ENCODE data around the gene SFXN5.

SFXN5 gene

DNA sequence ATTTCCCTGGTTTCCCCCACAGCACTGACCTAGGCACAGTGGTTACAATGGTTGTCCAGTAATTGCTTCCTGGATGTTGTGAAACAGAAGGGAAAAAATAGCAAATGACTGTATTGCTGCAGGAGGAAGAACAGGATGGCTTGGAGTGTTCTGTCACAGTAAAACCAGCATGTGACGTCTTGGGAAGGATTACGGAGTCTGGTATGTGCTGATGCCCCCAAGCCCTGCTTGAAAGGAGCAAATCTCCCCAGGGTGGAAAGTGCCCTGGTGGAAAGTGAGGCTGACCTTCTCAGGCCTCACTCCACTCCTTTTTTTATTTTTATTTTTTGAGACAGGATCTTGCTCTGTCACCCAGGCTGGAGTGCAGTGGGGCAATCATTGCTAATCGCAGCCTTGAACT, 33.4 kb upstream of the SFXN5 start:
- no peak for TF ChIP-seq FOXP2 (optimal IDR thresholded peaks at IDR 0.05; ENCODE audit: borderline replicate concordance, extremely low read depth, extremely low read length, insufficient read depth)
- TF ChIP-seq SIN3A (IDR thresholded peaks at IDR 0.05; ENCODE audit: borderline replicate concordance, insufficient read depth, low read length) = no peak
- TF ChIP-seq POLR2AphosphoS5 (IDR thresholded peaks at IDR 0.05; ENCODE audit: low read depth, low read length) = no peak
- TF ChIP-seq TAF1 (IDR thresholded peaks at IDR 0.05; ENCODE audit: borderline replicate concordance, insufficient read depth, low read length) = no peak
- no peak for TF ChIP-seq REST (IDR thresholded peaks at IDR 0.05; ENCODE audit: insufficient read depth in 1 of 2, low read depth in 2 of 2, low read length in 2 of 2)

DNA sequence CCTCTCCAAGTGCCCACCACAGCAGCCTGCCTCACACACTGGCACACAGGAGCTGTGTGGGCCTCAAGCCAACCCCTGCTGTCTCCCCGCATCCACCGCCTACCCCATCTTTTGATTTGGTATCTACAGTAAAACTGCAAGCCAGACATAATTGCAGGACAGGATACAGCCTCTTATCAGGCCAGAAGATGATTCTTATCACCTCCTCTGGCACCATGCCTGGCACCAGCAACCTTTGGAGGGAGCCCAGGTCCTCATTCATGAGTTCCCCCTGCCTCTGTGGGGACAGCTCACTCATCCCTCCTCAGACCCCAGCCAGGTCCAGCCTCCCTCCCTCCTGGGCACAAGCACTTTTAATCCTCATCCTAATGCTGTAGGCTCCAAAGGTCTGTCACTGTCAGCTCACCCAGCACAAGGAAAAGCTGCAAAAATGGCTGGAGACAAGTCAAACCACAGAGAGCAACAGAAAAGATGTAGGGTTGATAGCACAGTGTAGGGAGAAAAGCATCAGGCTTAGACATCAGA, 31.6 kb upstream of the SFXN5 start:
- no peak for TF ChIP-seq REST (IDR thresholded peaks at IDR 0.05; ENCODE audit: insufficient read depth in 1 of 2, low read depth in 2 of 2, low read length in 2 of 2)
- TF ChIP-seq SIN3A (IDR thresholded peaks at IDR 0.05; ENCODE audit: borderline replicate concordance, insufficient read depth, low read length) = no peak
- TF ChIP-seq POLR2AphosphoS5 (IDR thresholded peaks at IDR 0.05; ENCODE audit: low read depth, low read length) = no peak
- TF ChIP-seq TAF1 (IDR thresholded peaks at IDR 0.05; ENCODE audit: borderline replicate concordance, insufficient read depth, low read length) = no peak
- TF ChIP-seq FOXP2 (optimal IDR thresholded peaks at IDR 0.05; ENCODE audit: borderline replicate concordance, extremely low read depth, extremely low read length, insufficient read depth) = no peak

DNA sequence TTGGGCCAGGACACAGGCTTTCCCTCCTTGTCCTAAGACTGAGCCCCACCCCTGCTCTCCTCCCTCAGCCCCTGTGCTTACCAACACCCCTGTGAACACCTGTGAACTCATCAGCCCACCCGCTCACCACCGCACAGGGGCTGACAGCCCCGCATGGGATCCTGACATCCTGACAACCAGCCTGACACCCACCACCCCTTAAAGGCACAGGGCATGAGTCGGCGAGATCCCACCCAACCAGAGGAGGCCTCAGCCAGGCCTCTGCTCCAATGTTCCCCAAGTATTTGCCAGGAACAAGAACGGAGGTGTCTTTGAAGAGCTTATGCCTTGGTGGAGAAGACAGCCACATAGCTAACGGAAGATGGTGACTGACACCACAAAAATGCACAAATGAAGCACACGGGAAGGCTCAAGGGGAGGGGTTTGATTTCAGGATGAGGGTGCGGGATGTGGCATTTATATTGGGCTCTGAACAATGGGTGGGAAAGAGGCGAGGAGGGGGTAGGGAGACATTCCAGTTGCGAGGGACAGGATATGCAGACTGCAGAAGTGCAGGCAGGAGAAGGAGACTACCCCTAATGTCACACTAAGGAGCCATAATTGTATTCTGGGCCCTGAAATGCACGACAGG, 30.2 kb upstream of the SFXN5 start:
- no peak for TF ChIP-seq TAF1 (IDR thresholded peaks at IDR 0.05; ENCODE audit: borderline replicate concordance, insufficient read depth, low read length)
- no peak for TF ChIP-seq FOXP2 (optimal IDR thresholded peaks at IDR 0.05; ENCODE audit: borderline replicate concordance, extremely low read depth, extremely low read length, insufficient read depth)

GRCh38 chr2:73100956-73101355, 29.4 kb upstream of the SFXN5 start:
- TF ChIP-seq TAF1 (IDR thresholded peaks at IDR 0.05; ENCODE audit: borderline replicate concordance, insufficient read depth, low read length) = no peak
- no peak for TF ChIP-seq REST (IDR thresholded peaks at IDR 0.05; ENCODE audit: insufficient read depth in 1 of 2, low read depth in 2 of 2, low read length in 2 of 2)
- no peak for TF ChIP-seq SIN3A (IDR thresholded peaks at IDR 0.05; ENCODE audit: borderline replicate concordance, insufficient read depth, low read length)
- TF ChIP-seq FOXP2 (optimal IDR thresholded peaks at IDR 0.05; ENCODE audit: borderline replicate concordance, extremely low read depth, extremely low read length, insufficient read depth) = no peak
- no peak for TF ChIP-seq POLR2AphosphoS5 (IDR thresholded peaks at IDR 0.05; ENCODE audit: low read depth, low read length)

- TF ChIP-seq SIN3A (IDR thresholded peaks at IDR 0.05; ENCODE audit: borderline replicate concordance, insufficient read depth, low read length) = no peak
Observed at GRCh38 chr2:73099486-73099885, 28.0 kb upstream of the SFXN5 start.

GRCh38 chr2:73095910-73096309, 24.4 kb upstream of the SFXN5 start:
- TF ChIP-seq POLR2AphosphoS5 (IDR thresholded peaks at IDR 0.05; ENCODE audit: low read depth, low read length) (no peak), REST (IDR thresholded peaks at IDR 0.05; ENCODE audit: insufficient read depth in 1 of 2, low read depth in 2 of 2, low read length in 2 of 2) (no peak), TAF1 (IDR thresholded peaks at IDR 0.05; ENCODE audit: borderline replicate concordance, insufficient read depth, low read length) (no peak), SIN3A (IDR thresholded peaks at IDR 0.05; ENCODE audit: borderline replicate concordance, insufficient read depth, low read length) (no peak), FOXP2 (optimal IDR thresholded peaks at IDR 0.05; ENCODE audit: borderline replicate concordance, extremely low read depth, extremely low read length, insufficient read depth) (no peak)

All from PFSK-1 (cell line).